Activated naive CD8-positive, alpha-beta T cell treated with anti-CD3 and anti-CD28 coated beads, Interleukin-2, amount 50 U/mL, for 16 hours (primary cell): Measurements from ENCODE around the gene COMTD1.
A peak's percentile ranks its signal among the peaks of the same experiment; 100 is the strongest.
"Not testable (repeated sequence)": the region's sequence is repeated elsewhere in the genome, so short reads cannot be mapped to it uniquely, and the experiment has no call there.

Source experiments
- DNase-seq: peaks from one replicate; pipeline ENCODE4 v3.0.0-alpha.2; 2020; ENCODE audit warnings: low read depth, low spot score

COMTD1 gene

GRCh38 chr10:75195035-75195763 lies 40.6 kb downstream of the COMTD1 start:
- DNase-seq: no peak

- DNase-seq: not testable (repeated sequence)
These were observed 41.1 kb downstream of the COMTD1 start for GRCh38 chr10:75194625-75195024.

GRCh38 chr10:75191821-75192568 lies 43.8 kb downstream of the COMTD1 start:
- no peak for DNase-seq

- no peak for DNase-seq
These were observed 46.3 kb downstream of the COMTD1 start for GRCh38 chr10:75189266-75190096.

GRCh38 chr10:75188522-75188921 lies 47.2 kb downstream of the COMTD1 start:
- DNase-seq: not testable (repeated sequence)

GRCh38 chr10:75187961-75188426 lies 47.8 kb downstream of the COMTD1 start:
- DNase-seq: peak; percentile 13

- no peak for DNase-seq
These were observed 49.4 kb downstream of the COMTD1 start for GRCh38 chr10:75186310-75186709.
